Fibroblast of gingiva (primary cell): Measurements from ENCODE around the gene CNIH3.
"Not testable (repeated sequence)": the region's sequence is repeated elsewhere in the genome, so short reads cannot be mapped to it uniquely, and the experiment has no call there.

ENCODE experiments used
- DNase-seq: peaks from one replicate; pipeline ENCODE4 v3.0.0-alpha.2; 2011; ENCODE audit warnings: low read depth

The CNIH3 gene

GRCh38 chr1:224615861-224616755 lies at the start of gene CNIH3:
CNIH3 (plus strand) TSS chr1:224616317; CDS start chr1:224617175, 858 bp downstream.
- DNase-seq, result peak; percentile 24

DNA sequence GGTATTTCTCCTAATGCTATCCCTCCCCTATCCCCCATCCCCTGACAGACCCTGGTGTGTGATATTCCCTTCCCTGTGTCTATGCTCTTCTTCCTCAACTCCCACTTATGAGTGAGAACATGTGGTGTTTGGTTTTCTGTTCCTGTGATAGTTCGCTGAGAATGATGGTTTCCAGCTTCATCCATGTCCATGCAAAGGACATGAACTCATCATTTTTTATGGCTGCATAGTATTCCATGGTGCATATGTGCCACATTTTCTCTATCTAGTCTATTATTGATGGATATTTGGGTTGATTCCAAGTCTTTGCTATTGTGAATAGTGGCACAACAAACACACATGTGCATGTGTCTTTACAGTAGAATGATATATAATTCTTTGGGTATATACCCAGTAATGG lies 49.6 kb upstream of the CNIH3 start:
- DNase-seq, result not testable (repeated sequence)

- no peak for DNase-seq
Observed at GRCh38 chr1:224569276-224569675, 46.8 kb upstream of the CNIH3 start.

DNA sequence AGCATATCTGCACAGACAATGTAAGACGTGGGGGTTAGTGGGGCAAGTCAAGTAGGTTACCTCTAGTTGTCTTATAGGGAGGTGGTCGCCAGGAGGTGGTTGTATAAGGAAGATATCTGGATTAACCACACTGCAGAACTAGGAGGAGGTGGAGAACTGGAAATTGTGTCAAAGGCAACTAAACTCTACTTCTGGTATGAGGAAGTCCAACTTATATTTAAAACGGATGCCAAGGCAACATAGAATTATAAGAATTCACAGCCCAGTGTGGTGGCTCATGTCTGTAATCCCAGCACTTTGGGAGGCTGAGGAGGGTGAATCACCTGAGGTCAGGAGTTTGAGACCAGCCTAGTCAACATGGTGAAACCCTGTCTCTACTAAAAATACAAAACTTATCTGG lies 44.1 kb upstream of the CNIH3 start:
- DNase-seq, result peak; percentile 21

GRCh38 chr1:224579526-224579925 lies 36.6 kb upstream of the CNIH3 start:
- peak; percentile 69 for DNase-seq

DNA sequence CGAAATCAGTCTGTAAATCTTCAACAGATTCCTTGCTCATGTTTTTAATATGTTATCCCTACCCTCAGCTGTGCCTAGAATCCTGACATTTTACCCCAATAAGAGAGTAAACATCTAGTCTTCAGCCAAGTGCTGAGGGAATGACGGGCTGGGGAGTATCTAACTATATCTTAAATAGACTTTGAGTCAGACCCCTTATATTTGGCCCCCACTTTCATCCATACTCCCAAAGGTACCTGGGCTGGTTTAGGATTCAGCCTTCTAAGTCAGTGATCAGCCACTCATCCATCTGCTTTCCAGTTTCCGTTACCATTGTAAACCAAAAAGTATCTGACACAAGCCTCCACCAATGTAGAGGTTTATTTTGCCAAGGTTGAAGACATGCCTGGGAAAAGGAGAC lies 36.1 kb upstream of the CNIH3 start:
- DNase-seq, result no peak

- no peak for DNase-seq
Observed at GRCh38 chr1:224582041-224582440, 34.1 kb upstream of the CNIH3 start.

DNA sequence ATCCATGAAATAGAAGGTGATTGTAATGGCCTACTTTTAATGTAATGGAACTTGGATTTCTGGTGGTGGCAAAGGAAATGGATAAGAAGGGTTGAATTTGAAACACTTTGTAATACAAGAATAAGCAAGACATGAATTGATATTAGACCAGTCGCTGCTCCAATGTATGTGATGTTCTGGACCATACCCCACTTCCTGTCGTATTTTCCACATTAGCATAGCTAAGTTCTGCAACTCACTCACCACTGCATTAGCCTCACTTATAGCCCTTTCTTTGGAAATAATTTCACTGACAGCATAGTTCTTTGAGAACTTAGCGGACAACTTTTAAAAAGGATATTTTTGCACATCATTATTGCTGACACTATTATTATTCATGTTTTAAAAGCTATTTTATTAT lies 32.3 kb upstream of the CNIH3 start:
- no peak for DNase-seq

DNA sequence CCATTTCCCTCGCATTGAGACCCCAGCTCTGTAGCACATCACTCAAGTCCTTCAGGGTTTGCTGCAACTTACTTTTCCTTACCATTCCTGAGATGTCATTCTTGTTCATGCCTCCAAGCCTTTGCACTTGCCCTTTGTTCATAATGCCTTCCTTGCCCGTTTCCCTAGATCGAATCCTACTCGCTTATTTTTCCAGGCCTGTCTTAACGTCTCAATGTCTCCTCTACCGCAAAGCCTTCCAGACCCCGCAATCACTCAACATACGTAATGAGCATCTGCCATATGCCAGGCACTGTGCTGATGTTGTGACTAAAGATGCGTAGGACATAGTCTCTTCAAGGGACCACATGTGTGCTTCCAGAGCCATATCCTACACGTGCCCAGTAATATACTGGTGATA lies 31.1 kb upstream of the CNIH3 start:
- no peak for DNase-seq

DNA sequence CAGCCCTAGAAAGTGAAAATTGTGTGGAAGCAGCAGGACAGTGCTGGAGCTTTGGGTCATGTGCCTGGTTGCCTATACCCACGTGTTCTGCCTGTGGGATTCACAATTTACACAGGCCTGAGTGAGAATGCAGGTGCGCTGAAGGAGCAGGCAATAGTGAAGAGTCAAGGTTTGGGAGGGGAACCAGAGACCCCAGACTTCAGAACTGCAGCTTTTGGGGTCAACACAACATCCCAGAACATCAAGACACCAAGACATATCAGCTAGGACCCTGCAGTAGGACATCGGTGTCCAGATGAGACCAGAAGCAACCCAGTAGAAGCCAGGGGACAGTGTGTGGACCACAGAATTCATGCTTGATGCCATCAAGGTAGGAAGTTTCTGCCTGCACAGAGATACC lies 29.1 kb upstream of the CNIH3 start:
- no peak for DNase-seq

GRCh38 chr1:224588515-224588914 lies 27.6 kb upstream of the CNIH3 start:
- DNase-seq, result no peak

- DNase-seq, result no peak
Observed at GRCh38 chr1:224589006-224589405, 27.1 kb upstream of the CNIH3 start.

DNA sequence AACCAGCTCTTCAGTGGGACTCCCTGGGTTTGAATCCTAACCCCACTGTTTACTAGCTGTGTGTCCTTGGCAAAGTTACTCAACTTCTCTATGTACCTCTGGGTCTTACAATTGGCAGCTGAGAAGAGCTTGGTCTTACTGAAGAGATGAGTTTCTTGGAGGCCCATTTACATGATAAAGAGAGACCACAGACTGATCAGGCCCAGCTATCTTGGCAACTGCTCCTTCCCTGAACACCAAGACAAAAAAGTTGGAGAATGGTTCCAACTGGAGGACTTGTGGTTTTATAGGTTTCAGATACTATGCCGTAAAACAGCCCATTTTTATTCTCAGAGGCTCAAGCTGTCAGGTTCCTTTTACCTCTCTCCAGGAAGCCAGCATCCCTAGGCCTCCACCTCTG lies 24.8 kb upstream of the CNIH3 start:
- DNase-seq, result no peak

DNA sequence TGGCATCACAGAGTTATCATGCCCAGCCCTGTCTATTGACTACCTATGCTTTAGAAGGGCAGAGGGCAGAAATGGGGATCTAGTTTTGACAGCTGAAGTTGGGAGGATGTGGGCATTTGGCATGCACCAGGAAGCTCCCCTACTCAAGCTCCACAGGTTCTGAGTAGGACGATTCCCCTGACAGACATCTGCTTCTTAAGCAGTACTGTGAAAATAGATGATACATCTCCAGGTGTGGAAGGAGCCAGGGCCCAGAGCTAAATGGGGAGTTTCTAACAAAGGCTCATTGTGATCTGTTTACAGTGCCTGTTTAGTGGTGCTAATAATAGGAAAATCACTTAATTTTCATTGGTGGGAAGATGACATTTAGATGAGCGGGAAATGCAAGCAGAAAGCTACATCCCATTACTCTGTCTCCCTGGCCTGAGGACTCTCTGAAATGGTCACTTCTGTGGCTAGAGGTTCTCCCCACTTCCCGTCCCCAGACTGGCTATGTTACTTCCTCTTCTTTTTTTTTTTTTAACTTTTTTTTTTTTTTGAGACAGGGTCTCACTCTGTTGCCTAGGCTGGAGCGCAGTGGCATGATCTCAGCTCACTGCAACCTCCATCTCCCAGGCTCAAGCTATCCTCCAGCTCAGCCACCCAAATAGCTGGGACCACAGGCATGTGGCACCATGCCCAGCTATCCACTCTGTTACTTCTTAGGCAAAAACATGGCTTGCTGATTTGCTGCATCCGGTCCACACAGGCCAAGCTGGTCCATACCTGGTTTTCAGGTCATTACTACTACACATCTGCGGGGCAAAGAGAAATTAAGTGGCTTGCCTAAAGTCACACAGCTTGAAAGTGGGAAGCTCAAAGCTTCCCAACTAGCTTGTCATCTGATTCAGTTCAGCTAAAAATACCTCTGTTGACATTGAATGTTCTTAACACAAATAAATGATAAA lies 23.2 kb upstream of the CNIH3 start:
- DNase-seq, result peak; percentile 86

DNA sequence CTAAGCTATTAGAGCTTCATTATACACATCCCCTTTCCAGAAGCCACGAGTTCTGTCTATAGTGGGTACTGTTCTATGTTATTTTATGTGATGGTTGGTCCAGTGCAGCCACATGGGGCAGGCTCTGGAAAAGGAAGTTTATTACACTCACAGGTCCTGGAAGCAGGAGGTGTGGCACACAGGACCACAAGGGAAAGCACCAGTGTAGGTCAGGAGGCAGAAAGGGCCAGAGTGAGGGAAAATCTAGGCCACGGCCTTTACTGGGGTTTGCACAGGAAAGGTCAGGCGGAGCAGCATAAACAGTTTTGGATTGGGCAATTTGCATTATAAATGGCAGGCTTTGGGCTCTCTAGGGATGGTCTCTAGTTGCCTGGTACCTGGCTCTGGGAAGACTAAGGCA lies 21.8 kb upstream of the CNIH3 start:
- DNase-seq, result no peak

DNA sequence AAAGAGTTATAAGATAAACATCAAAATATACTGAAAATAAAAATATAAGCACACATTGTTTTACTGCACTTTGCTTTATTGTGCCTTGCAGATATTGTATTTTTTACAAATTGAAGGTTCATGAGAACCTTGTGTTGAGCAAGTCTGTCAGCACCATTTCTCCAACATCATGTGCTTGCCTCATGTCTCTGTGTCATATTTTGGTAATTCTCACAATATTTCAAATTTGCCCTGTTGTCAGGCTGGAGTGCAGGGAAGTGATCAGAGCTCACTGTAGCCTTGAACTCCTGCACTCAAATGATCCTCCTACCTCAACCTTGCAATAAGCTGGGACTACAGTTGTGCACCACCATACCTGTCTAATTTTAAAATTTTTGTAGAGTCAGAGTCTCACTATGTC lies 21.3 kb upstream of the CNIH3 start:
- no peak for DNase-seq

- no peak for DNase-seq
Observed at GRCh38 chr1:224605482-224606181, 10.5 kb upstream of the CNIH3 start.

DNA sequence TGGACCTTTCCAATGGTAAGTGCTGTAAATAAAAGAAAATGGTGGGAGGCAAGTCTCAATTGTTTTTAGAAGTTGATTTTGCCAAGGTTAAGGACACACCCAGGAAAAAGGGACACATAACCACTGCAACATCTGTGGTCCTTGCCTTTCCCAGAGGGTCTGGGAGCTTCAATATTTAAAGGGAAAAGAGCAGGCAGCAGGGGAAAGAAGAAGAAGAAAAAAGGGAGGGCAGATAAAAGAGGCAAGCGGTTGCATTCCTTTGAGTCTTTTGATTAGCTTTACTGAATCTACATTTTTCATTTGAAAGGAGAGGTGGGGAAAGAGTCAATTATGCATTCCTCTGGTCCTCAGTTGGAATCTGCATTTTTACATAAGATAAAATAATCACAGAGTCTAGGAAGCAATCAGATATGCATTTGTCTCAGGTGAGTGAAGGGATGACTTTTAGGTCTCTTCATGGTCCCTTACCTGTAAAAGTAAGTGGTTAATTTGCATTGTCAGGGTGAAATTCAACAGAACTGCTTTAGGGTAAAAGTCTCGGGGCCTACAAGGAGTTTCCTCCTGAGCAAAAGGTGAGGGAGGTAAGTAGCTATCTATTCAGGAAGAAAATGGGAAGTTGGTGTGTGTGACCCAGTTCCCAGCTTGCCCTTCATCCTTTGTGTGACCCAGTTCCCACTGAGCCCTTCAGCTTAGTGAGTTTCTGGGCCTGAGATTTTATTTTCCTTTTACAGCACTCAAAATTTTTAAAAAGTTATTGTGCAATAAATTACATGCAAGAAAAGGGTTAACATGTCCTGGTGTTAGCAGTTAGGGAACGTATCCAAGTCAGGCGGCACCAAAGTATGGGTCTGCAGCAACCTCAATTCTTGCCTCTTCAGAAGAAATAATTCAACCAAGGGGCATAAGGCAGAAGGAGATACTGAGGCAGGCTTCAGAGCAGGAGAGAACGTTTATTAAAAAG lies 8.6 kb upstream of the CNIH3 start:
- no peak for DNase-seq

- DNase-seq, result peak; percentile 58
Observed at GRCh38 chr1:224609333-224609732, 6.8 kb upstream of the CNIH3 start.

GRCh38 chr1:224612246-224612645 lies 3.9 kb upstream of the CNIH3 start:
- no peak for DNase-seq

- DNase-seq, result no peak
Observed at GRCh38 chr1:224613486-224613885, 2.6 kb upstream of the CNIH3 start.
